Left cardiac atrium (tissue), 4 donors: ENCODE results near the gene PKNOX1. TPM values are rescaled to one million over a fixed set of nuclear protein-coding genes. Genes with fewer than 3 reads are reported as not detected.
A peak's percentile ranks its signal among the peaks of the same experiment; 100 is the strongest.
"Not testable (repeated sequence)": the region's sequence is repeated elsewhere in the genome, so short reads cannot be mapped to it uniquely, and the experiment has no call there.

ENCODE experiments used
- ATAC-seq, 2 donors: fragments of 200-7000 bp; cut with Tn5 transposase; one replicate each; pipeline ENCODE4 v1.9.1; 2020; ENCODE audit warnings: mild to moderate bottlenecking in 2 of 2, moderate library complexity in 2 of 2
- DNase-seq: peaks from one replicate; pipeline ENCODE4 v3.0.0-alpha.2; 2020
- intact Hi-C, 2 donors: fragments of 100-400 bp; cut with DNase I; formaldehyde crosslinking; loops; one replicate each; pipeline versions ENCODE4 v1.14.1 to v1.15.1; 2022 to 2023
- long read RNA-seq: library from polyadenylated mRNA; unstranded; transcript quantifications from one replicate; pipeline ENCODE4 v2.0.0, GENCODE V29; 2021
- total RNA-seq, 2 donors: library from RNA; stranded (reverse); fragmentation: NEBNext Ultra II Directional; extraction: Animal tissue kit (Norgen Biotek cat#: 25700); gene quantifications; one replicate each; pipeline ENCODE4 v1.2.1, GENCODE V29; 2021
- donor health status: DM: no; HTN: yes; CAD: no.
- donor health status: DM: no; HTN: yes; CAD: no; lungs with severe emphysema.
- donor health status: DM: yes; HTN: yes; CAD: no.
- donor health status: Dilated cardiomyopathy.

Gene PKNOX1
- 1 to 10 TPM; 7.4 to 8.9 TPM for total RNA-seq
- long read RNA-seq, full-length matches to known transcripts = 3 of 11 reads
- long read RNA-seq, partial matches to known transcripts = 6 of 11 reads
- long read RNA-seq, other reads (novel, unspliced or antisense) = 2 of 11 reads

GRCh38 chr21:42973991-42974831, at the start of gene PKNOX1:
TSS of gene PKNOX1 (plus strand) at chr21:42974562. CDS start at chr21:43004382, 29,820 bp downstream.
- peak; percentile 94 to 96 for ATAC-seq
- intact Hi-C loops = no loop called here

GRCh38 chr21:42925114-42925926, 49.0 kb upstream of the PKNOX1 start, which contains the start of gene ERVH48-1:
TSS of gene ERVH48-1 (minus strand) at chr21:42925630. CDS start at chr21:42919006, 6,624 bp downstream.
- ATAC-seq (no peak), DNase-seq (no peak)
- intact Hi-C loops = no loop called here

More at GRCh38 chr21:42973991-42974831, at the start of gene PKNOX1:
- DNase-seq = peak; percentile 99

GRCh38 chr21:42927474-42928200, 46.7 kb upstream of the PKNOX1 start:
- intact Hi-C loops, DNase-seq, ATAC-seq: not testable (repeated sequence)

GRCh38 chr21:42929969-42930368, 44.4 kb upstream of the PKNOX1 start:
- intact Hi-C loops = no loop called here
- no peak for DNase-seq

GRCh38 chr21:42931560-42932235, 42.7 kb upstream of the PKNOX1 start:
- intact Hi-C loops = no loop called here
- ATAC-seq (no peak), DNase-seq (no peak)

More at GRCh38 chr21:42929969-42930368, 44.4 kb upstream of the PKNOX1 start:
- no peak for ATAC-seq

GRCh38 chr21:42932378-42933136, 41.8 kb upstream of the PKNOX1 start:
- ATAC-seq, intact Hi-C loops, DNase-seq: not testable (repeated sequence)

GRCh38 chr21:42933137-42933970, 41.0 kb upstream of the PKNOX1 start:
- DNase-seq, intact Hi-C loops, ATAC-seq: not testable (repeated sequence)

- ATAC-seq, intact Hi-C loops, DNase-seq: not testable (repeated sequence)
Measured at GRCh38 chr21:42933973-42934372, 40.4 kb upstream of the PKNOX1 start.

GRCh38 chr21:42936360-42936759, 38.0 kb upstream of the PKNOX1 start:
- intact Hi-C loops, ATAC-seq, DNase-seq: not testable (repeated sequence)

- ATAC-seq, intact Hi-C loops: not testable (repeated sequence)
Measured at GRCh38 chr21:42937034-42937940, 37.1 kb upstream of the PKNOX1 start.

GRCh38 chr21:42937960-42938605, 36.3 kb upstream of the PKNOX1 start:
- ATAC-seq (no peak), DNase-seq (no peak)
- intact Hi-C loops = no loop called here

More at GRCh38 chr21:42937034-42937940, 37.1 kb upstream of the PKNOX1 start:
- DNase-seq = not testable (repeated sequence)

- ATAC-seq, intact Hi-C loops, DNase-seq: not testable (repeated sequence)
Measured at GRCh38 chr21:42938606-42938995, 35.8 kb upstream of the PKNOX1 start.

- peak; percentile 97 to 98 for ATAC-seq
- intact Hi-C loops = loop anchor here in 1 of 2 donors (5.0 kb wide), 1 partner anchor 53 kb away; no protein-coding TSS in a partner anchor
- DNase-seq = peak; percentile 75
Measured at GRCh38 chr21:42939582-42940413, 34.6 kb upstream of the PKNOX1 start.

- DNase-seq (no peak), ATAC-seq (no peak)
- intact Hi-C loops = loop anchor here in 1 of 2 donors (5.0 kb wide), 1 partner anchor 51 kb away; no protein-coding TSS in a partner anchor
Measured at GRCh38 chr21:42941696-42942085, 32.7 kb upstream of the PKNOX1 start.
